ENCODE measurements around the gene LKAAEAR1.

LKAAEAR1 gene

DNA sequence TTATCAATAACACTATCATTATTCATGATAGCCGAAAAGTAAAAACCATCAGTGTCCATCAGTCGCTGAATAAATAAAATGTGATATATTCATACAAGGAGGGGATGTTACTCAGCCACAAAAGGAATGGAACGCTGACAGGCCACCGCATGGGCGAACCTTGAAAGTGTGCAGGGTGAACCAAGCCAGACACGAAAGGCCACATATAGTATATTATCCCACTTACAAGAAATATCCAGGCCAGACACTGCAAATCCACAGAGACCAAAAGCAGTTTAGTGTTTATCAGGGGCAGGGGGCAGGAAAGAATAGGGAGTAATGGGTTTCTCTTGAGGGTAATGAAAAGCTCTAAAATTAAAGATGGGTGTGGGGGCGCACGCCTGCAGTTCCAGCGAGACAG lies 40.4 kb downstream of the LKAAEAR1 start:
- no peak overlapping the region for H3K4me3 ChIP-seq (ENCODE audit: control insufficient read depth, low read depth, low read length)
- no peak for DNase-seq (ENCODE audit: low read depth)
- TF ChIP-seq, protein P1, sequence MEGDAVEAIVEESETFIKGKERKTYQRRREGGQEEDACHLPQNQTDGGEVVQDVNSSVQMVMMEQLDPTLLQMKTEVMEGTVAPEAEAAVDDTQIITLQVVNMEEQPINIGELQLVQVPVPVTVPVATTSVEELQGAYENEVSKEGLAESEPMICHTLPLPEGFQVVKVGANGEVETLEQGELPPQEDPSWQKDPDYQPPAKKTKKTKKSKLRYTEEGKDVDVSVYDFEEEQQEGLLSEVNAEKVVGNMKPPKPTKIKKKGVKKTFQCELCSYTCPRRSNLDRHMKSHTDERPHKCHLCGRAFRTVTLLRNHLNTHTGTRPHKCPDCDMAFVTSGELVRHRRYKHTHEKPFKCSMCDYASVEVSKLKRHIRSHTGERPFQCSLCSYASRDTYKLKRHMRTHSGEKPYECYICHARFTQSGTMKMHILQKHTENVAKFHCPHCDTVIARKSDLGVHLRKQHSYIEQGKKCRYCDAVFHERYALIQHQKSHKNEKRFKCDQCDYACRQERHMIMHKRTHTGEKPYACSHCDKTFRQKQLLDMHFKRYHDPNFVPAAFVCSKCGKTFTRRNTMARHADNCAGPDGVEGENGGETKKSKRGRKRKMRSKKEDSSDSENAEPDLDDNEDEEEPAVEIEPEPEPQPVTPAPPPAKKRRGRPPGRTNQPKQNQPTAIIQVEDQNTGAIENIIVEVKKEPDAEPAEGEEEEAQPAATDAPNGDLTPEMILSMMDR (IDR thresholded peaks at IDR 0.05; ENCODE audit: control insufficient read depth, insufficient read depth, low read depth, low read length, missing control alignments): no peak

DNA sequence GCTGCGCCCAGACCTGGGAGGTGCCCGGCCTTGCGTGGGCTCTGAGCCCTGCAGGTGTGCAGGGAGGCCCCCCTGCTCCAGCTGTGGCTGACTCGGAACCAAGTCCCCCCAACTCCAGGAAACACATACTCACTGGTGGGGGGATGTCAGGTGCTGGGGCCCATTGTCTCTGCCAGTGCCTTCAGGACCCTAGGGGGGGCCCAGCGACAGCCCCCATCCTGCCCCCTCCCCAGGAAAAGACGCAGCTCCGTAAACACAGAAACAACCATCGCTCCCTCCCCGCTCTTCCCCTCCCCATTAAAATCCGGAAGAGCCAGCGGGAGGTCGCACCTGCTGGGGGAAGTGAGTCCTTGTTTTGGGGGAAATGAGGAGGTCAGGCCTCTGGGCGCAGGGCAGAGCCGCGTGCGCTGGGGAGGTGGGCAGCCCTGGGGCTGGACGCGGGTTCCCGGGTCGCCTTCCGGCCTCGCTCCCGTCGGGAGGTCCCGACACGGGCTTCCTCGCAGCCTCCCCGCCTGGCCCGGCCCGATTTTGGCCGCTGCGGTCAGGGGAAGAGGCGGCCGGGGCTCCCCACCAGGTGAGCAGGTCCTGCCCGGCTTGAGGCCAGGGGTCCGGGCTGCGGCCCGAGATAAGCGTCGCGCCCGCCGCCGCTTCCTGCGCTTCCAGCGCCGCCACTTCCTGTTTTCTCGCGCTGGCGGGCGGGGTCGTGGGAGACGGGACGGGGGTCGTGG lies 42.0 kb downstream of the LKAAEAR1 start:
- no peak overlapping the region for H3K4me3 ChIP-seq (ENCODE audit: control insufficient read depth, low read depth, low read length)
- no peak for DNase-seq (ENCODE audit: low read depth)
- TF ChIP-seq, protein P1 (IDR thresholded peaks at IDR 0.05; ENCODE audit: control insufficient read depth, insufficient read depth, low read depth, low read length, missing control alignments): no peak

DNA sequence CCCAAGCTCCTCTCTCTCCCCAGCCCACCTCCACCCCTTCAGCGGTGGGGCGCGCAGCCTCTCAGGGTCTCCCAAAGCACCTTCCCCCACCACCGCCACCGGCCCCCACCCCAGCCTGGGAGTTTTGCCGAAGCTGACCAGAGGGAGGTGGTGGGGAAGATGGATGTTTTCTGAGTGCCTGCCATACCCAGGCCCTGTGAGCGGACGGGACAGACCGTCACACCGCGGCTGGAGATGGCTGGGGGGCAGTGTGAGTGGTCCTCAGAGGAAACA lies 42.5 kb downstream of the LKAAEAR1 start:
- TF ChIP-seq, protein P1 (IDR thresholded peaks at IDR 0.05; ENCODE audit: control insufficient read depth, insufficient read depth, low read depth, low read length, missing control alignments): no peak
- no peak overlapping the region; the same call in 1 of the 2 replicates for H3K4me3 ChIP-seq (ENCODE audit: control insufficient read depth, low read depth, low read length)
- DNase-seq (ENCODE audit: low read depth): no peak

DNA sequence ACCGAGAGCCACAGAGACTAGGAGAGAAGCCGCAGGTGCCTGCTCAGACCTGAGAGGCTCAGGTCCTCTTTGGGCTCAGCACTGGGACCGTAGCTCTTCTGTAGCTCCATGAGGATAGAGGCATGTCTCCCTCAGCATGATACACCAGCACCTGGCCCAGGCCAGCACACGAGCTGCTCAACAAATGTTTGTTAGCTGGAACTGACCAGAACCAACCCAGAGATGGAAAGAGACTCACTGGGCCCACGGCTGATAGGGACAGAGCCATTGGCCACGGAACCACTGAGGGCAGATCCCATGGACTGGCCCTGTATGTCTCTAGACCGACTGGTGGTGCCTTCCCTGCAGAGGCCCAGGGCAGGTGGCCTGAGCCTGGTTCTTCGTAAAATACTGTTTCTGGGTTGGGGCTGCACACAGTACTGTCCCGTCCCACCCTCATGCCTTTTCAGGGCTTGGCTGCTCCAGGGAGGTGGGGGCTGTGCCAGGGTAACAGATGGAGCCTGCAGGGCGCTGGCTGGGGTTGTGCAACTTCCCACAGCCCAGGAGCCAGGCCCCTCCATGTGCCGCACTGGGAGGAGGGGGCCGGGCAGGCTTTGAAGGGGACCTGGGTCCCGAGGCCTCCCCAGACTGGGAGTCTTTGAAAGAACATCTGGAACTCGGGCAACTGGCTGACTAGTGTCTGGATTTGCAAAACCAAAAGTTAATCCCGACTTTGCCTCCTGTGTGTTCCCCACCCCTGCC lies 43.0 kb downstream of the LKAAEAR1 start:
- H3K4me3 ChIP-seq (ENCODE audit: control insufficient read depth, low read depth, low read length): no peak overlapping the region
- no peak for DNase-seq (ENCODE audit: low read depth)
- TF ChIP-seq, protein P1 (IDR thresholded peaks at IDR 0.05; ENCODE audit: control insufficient read depth, insufficient read depth, low read depth, low read length, missing control alignments): no peak

DNA sequence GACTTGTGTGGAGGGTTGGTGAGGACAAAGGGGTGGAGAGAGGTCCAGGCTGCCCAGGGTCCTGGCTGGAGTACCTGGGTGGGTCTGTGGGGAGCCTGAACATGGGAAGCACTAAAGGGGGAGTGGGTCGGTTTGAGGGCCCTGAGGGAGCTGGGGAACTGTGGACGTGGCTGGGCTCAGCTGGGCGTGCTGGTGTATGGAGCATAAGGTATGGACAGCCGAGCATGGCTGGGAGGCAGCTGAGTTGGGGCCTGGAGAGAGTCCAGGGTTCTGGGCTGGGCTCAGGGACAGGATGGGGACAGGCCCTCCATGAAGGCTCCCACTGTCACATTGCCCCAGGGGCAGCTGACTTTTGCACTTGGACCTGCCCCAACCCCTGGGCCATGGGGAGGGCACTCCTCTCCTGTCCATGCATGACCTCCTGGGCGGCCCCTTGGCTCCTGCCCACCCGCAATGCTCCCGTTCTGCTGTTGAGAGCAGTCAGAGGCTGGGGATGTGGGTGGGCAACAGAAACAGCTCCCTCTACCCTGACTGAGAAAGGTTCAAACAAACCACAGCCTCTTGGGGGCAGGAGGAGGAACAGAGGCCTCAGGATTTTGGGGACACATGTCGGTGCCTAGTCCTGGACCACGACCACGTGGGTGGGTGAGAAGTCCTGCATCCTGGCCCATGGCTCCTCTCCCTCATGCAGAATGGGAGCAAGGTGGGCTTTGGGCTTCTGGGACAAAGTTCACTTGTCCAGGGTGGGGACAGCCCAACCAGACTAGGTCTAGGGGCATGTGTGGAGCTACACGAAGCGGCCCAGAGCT lies 43.8 kb downstream of the LKAAEAR1 start:
- TF ChIP-seq, protein P1 (IDR thresholded peaks at IDR 0.05; ENCODE audit: control insufficient read depth, insufficient read depth, low read depth, low read length, missing control alignments): no peak
- no peak overlapping the region for H3K4me3 ChIP-seq (ENCODE audit: control insufficient read depth, low read depth, low read length)
- no peak for DNase-seq (ENCODE audit: low read depth)

DNA sequence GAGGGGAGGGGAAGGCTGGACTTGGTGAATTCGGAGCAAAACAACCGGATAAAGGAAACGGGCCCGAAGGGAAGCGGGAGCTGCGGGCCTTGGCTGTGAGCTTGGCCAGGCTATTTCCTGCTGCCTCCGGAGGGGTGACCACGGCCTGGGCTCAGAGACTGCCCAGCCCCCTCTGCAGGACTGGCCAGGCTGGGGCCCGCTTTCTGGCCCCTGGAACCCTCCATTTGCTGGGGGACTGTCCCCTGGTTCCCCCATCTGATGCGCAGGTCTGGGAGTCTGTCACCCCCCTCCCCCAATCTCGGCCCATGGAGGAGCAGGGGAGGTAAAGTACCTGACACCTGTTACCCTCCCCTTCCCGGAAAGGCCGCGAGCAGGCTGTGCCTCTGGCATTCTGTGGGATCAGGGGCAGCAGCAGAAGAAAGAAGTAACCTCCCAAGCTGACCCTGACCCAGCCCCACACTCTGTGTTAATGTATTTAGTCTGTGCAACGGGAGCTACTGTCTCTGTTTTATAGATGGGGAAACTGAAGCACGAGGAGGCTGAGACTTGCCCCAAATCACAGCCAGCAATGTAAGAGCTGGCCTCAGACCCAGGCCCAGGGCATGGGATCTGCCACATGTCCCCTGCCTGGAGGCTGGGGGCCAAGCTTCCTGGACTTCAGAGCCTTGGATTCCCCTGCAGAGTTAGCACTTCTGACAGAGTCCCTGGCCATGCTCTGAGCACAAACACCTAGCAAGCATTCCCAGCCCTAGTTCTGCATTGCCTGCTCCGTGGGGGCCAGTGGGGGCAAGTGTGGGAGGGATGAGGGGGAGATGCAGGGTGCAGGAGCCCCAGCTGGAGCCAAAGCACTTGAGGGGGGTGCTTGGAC lies 44.7 kb downstream of the LKAAEAR1 start:
- no peak for DNase-seq (ENCODE audit: low read depth)
- H3K4me3 ChIP-seq (ENCODE audit: control insufficient read depth, low read depth, low read length): peak overlapping the region; percentile 27
- TF ChIP-seq, protein P1 (IDR thresholded peaks at IDR 0.05; ENCODE audit: control insufficient read depth, insufficient read depth, low read depth, low read length, missing control alignments): no peak
